Measurements from ENCODE around the gene MYH3. TPM values are rescaled to one million over a fixed set of nuclear protein-coding genes. Genes with fewer than 3 reads are reported as not detected.

MYH3 gene
- total RNA-seq, 1 experiment from 2014 or later, result not detected

- no peak for DNase-seq (ENCODE audit: low read depth)
- in situ Hi-C loops (cut with HindIII; ENCODE audit: low pct_unique_long_range_greater_than_20kb, low sequenced_read_pairs), result no loop called here
Observed at GRCh38 chr17:10653987-10654386, 3.1 kb downstream of the MYH3 start.

- in situ Hi-C loops (cut with HindIII; ENCODE audit: low pct_unique_long_range_greater_than_20kb, low sequenced_read_pairs), result no loop called here
- DNase-seq (ENCODE audit: low read depth), result no peak
Observed at GRCh38 chr17:10652984-10653659, 4.0 kb downstream of the MYH3 start.

- in situ Hi-C loops (cut with HindIII; ENCODE audit: low pct_unique_long_range_greater_than_20kb, low sequenced_read_pairs), result no loop called here
- no peak for DNase-seq (ENCODE audit: low read depth)
Observed at GRCh38 chr17:10651927-10652326, 5.2 kb downstream of the MYH3 start.

GRCh38 chr17:10649602-10650001 is 7.5 kb downstream of the MYH3 start:
- no peak for DNase-seq (ENCODE audit: low read depth)
- in situ Hi-C loops (cut with HindIII; ENCODE audit: low pct_unique_long_range_greater_than_20kb, low sequenced_read_pairs), result no loop called here

- no peak for DNase-seq (ENCODE audit: low read depth)
Observed at GRCh38 chr17:10648956-10649355, 8.2 kb downstream of the MYH3 start.

GRCh38 chr17:10648381-10648780 is 8.7 kb downstream of the MYH3 start:
- no peak for DNase-seq (ENCODE audit: low read depth)
- in situ Hi-C loops (cut with HindIII; ENCODE audit: low pct_unique_long_range_greater_than_20kb, low sequenced_read_pairs), result no loop called here

More at GRCh38 chr17:10648956-10649355, 8.2 kb downstream of the MYH3 start:
- in situ Hi-C loops (cut with HindIII; ENCODE audit: low pct_unique_long_range_greater_than_20kb, low sequenced_read_pairs), result no loop called here

- in situ Hi-C loops (cut with HindIII; ENCODE audit: low pct_unique_long_range_greater_than_20kb, low sequenced_read_pairs), result no loop called here
Observed at GRCh38 chr17:10646392-10646990, 10.6 kb downstream of the MYH3 start.

GRCh38 chr17:10640475-10640874 is 16.6 kb downstream of the MYH3 start:
- DNase-seq (ENCODE audit: low read depth), result no peak
- in situ Hi-C loops (cut with HindIII; ENCODE audit: low pct_unique_long_range_greater_than_20kb, low sequenced_read_pairs), result no loop called here

More at GRCh38 chr17:10646392-10646990, 10.6 kb downstream of the MYH3 start:
- DNase-seq (ENCODE audit: low read depth), result peak; percentile 39

GRCh38 chr17:10638151-10638550 is 19.0 kb downstream of the MYH3 start:
- in situ Hi-C loops (cut with HindIII; ENCODE audit: low pct_unique_long_range_greater_than_20kb, low sequenced_read_pairs), result no loop called here
- DNase-seq (ENCODE audit: low read depth), result no peak

- in situ Hi-C loops (cut with HindIII; ENCODE audit: low pct_unique_long_range_greater_than_20kb, low sequenced_read_pairs), result no loop called here
- no peak for DNase-seq (ENCODE audit: low read depth)
Observed at GRCh38 chr17:10635290-10635689, 21.8 kb downstream of the MYH3 start.

GRCh38 chr17:10633738-10634379 is 23.2 kb downstream of the MYH3 start:
- DNase-seq (ENCODE audit: low read depth), result no peak
- in situ Hi-C loops (cut with HindIII; ENCODE audit: low pct_unique_long_range_greater_than_20kb, low sequenced_read_pairs), result no loop called here

GRCh38 chr17:10631701-10632100 is 25.4 kb downstream of the MYH3 start:
- no peak for DNase-seq (ENCODE audit: low read depth)
- in situ Hi-C loops (cut with HindIII; ENCODE audit: low pct_unique_long_range_greater_than_20kb, low sequenced_read_pairs), result no loop called here

GRCh38 chr17:10631048-10631700 is 25.9 kb downstream of the MYH3 start:
- DNase-seq (ENCODE audit: low read depth), result no peak

GRCh38 chr17:10629706-10630105 is 27.4 kb downstream of the MYH3 start:
- no peak for DNase-seq (ENCODE audit: low read depth)
- in situ Hi-C loops (cut with HindIII; ENCODE audit: low pct_unique_long_range_greater_than_20kb, low sequenced_read_pairs), result no loop called here

More at GRCh38 chr17:10631048-10631700, 25.9 kb downstream of the MYH3 start:
- in situ Hi-C loops (cut with HindIII; ENCODE audit: low pct_unique_long_range_greater_than_20kb, low sequenced_read_pairs), result no loop called here

GRCh38 chr17:10628756-10629155 is 28.4 kb downstream of the MYH3 start:
- in situ Hi-C loops (cut with HindIII; ENCODE audit: low pct_unique_long_range_greater_than_20kb, low sequenced_read_pairs), result no loop called here
- no peak for DNase-seq (ENCODE audit: low read depth)

- in situ Hi-C loops (cut with HindIII; ENCODE audit: low pct_unique_long_range_greater_than_20kb, low sequenced_read_pairs), result no loop called here
- DNase-seq (ENCODE audit: low read depth), result no peak
Observed at GRCh38 chr17:10626390-10626789, 30.7 kb downstream of the MYH3 start.

GRCh38 chr17:10624969-10625368 is 32.1 kb downstream of the MYH3 start:
- DNase-seq (ENCODE audit: low read depth), result no peak
- in situ Hi-C loops (cut with HindIII; ENCODE audit: low pct_unique_long_range_greater_than_20kb, low sequenced_read_pairs), result no loop called here

GRCh38 chr17:10623737-10624338 is 33.3 kb downstream of the MYH3 start:
- in situ Hi-C loops (cut with HindIII; ENCODE audit: low pct_unique_long_range_greater_than_20kb, low sequenced_read_pairs), result no loop called here
- no peak for DNase-seq (ENCODE audit: low read depth)

Measured in Caki2 (cell line).